Activated naive CD4-positive, alpha-beta T cell treated with anti-CD3 and anti-CD28 coated beads, Interleukin-2, amount 50 U/mL, for 24 hours (primary cell): ENCODE results near the gene ITGA3.

ENCODE experiments used
- H3K27ac Mint-ChIP-seq: one replicate; pipeline ENCODE4 v1.8.0; 2021; ENCODE audit warnings: mild to moderate bottlenecking, mixed read lengths
- H3K27me3 Mint-ChIP-seq: one replicate; pipeline ENCODE4 v1.8.0; 2021; ENCODE audit warnings: mixed read lengths
- H3K36me3 Mint-ChIP-seq: one replicate; pipeline ENCODE4 v1.8.0; 2021; ENCODE audit warnings: mixed read lengths
- H3K4me1 Mint-ChIP-seq: one replicate; pipeline ENCODE4 v1.8.0; 2021; ENCODE audit warnings: mixed read lengths
- H3K4me3 Mint-ChIP-seq: one replicate; pipeline ENCODE4 v1.8.0; 2021; ENCODE audit warnings: mild to moderate bottlenecking, mixed read lengths
- H3K9me3 Mint-ChIP-seq: one replicate; pipeline ENCODE4 v1.8.0; 2021; ENCODE audit warnings: mixed read lengths

ITGA3 gene

DNA sequence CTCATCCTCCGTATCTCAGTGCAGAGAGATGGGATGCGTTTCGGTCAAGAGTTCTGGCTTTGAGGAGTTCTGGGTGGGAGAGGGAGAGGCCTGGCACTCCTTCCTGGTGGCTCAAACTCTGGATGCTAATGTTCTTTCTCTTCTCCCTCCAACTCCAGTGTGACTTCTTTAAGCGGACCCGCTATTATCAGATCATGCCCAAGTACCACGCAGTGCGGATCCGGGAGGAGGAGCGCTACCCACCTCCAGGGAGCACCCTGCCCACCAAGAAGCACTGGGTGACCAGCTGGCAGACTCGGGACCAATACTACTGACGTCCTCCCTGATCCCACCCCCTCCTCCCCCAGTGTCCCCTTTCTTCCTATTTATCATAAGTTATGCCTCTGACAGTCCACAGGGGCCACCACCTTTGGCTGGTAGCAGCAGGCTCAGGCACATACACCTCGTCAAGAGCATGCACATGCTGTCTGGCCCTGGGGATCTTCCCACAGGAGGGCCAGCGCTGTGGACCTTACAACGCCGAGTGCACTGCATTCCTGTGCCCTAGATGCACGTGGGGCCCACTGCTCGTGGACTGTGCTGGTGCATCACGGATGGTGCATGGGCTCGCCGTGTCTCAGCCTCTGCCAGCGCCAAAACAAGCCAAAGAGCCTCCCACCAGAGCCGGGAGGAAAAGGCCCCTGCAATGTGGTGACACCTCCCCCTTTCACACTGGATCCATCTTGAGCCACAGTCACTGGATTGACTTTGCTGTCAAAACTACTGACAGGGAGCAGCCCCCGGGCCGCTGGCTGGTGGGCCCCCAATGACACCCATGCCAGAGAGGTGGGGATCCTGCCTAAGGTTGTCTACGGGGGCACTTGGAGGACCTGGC lies 33.3 kb downstream of the ITGA3 start:
- H3K9me3 Mint-ChIP-seq, result no peaks in the 10 kb centered on the region
- H3K27ac Mint-ChIP-seq, result no peak overlapping the region
- no peak overlapping the region for H3K4me3 Mint-ChIP-seq
- no peaks in the 10 kb centered on the region for H3K27me3 Mint-ChIP-seq
- H3K36me3 Mint-ChIP-seq, result no peaks in the 10 kb centered on the region
- peaks cover 7% of the 10 kb centered on the region for H3K4me1 Mint-ChIP-seq

DNA sequence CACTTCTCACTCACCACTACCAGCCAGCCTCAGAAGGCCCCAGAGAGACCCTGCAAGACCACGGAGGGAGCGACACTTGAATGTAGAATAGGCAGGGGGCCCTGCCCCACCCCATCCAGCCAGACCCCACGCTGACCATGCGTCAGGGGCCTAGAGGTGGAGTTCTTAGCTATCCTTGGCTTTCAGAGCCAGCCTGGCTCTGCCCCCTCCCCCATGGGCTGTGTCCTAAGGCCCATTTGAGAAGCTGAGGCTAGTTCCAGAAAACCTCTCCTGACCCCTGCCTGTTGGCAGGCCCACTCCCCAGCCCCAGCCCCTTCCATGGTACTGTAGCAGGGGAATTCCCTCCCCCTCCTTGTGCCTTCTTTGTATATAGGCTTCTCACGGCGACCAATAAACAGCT lies 34.2 kb downstream of the ITGA3 start:
- no peak overlapping the region for H3K27ac Mint-ChIP-seq
- peaks cover 8% of the 10 kb centered on the region for H3K4me1 Mint-ChIP-seq
- H3K9me3 Mint-ChIP-seq, result no peaks in the 10 kb centered on the region
- H3K4me3 Mint-ChIP-seq, result no peak overlapping the region
- no peaks in the 10 kb centered on the region for H3K36me3 Mint-ChIP-seq
- H3K27me3 Mint-ChIP-seq, result no peaks in the 10 kb centered on the region

DNA sequence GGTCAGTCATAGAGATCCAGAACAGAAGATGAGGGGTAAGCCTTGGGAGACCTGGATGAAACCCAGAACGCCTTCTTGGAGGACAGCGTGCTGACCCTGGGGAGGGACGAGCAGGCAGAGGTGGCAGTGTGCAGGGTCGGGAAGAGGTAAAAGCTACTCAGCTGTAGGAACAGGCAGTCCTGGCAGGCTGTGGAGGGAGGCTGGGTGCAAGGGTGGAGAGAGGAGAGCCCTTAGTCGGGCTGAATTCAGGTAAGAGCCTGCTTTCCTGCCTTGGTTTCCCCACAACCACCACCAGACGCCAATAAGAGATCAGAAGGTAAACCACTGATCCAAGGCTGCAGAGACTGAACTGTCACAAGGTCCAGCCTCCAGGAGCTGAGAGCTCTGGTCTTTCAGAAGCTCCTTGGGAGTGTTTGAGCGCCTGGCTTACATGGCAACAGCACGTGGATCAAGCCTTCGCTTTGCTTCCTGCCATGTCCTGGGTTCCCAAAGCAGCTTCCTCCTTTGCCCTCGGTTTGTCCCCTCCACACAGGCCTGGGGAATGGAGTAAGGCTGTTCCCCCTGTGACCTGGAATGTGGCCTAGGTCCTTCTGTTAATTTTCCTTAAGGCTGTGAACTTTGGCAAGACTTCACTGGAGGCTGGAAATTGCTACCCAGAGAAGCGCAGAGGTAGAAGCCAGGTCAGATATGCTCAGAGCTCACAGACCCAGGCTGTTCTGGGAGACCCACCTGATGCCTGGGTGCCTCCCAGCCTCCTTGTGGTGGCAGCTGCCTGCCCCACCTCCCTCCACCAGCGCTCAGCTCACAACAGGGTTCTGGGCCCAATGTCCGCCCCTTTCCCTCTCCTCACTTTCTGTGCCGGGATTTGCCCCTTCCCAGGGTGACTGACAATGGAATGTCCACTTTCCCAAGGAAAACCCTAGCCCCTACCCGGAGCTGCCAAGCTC lies 35.3 kb downstream of the ITGA3 start:
- Mint-ChIP-seq H3K4me3 (no peak overlapping the region), H3K27me3 (no peaks in the 10 kb centered on the region), H3K9me3 (no peaks in the 10 kb centered on the region), H3K4me1 (peaks cover 20% of the 10 kb centered on the region), H3K36me3 (no peaks in the 10 kb centered on the region), H3K27ac (no peak overlapping the region)

- Mint-ChIP-seq H3K27ac (no peak overlapping the region), H3K36me3 (no peaks in the 10 kb centered on the region), H3K27me3 (no peaks in the 10 kb centered on the region)
These were observed 36.0 kb downstream of the ITGA3 start for GRCh38 chr17:50091918-50092285.

GRCh38 chr17:50093246-50093645 lies 37.3 kb downstream of the ITGA3 start:
- Mint-ChIP-seq H3K27me3 (no peaks in the 10 kb centered on the region), H3K36me3 (no peaks in the 10 kb centered on the region), H3K4me1 (peaks cover 27% of the 10 kb centered on the region), H3K4me3 (no peak overlapping the region), H3K27ac (no peak overlapping the region), H3K9me3 (no peaks in the 10 kb centered on the region)

More at GRCh38 chr17:50091918-50092285, 36.0 kb downstream of the ITGA3 start:
- no peak overlapping the region for H3K4me3 Mint-ChIP-seq
- peaks cover 27% of the 10 kb centered on the region for H3K4me1 Mint-ChIP-seq
- H3K9me3 Mint-ChIP-seq, result no peaks in the 10 kb centered on the region

DNA sequence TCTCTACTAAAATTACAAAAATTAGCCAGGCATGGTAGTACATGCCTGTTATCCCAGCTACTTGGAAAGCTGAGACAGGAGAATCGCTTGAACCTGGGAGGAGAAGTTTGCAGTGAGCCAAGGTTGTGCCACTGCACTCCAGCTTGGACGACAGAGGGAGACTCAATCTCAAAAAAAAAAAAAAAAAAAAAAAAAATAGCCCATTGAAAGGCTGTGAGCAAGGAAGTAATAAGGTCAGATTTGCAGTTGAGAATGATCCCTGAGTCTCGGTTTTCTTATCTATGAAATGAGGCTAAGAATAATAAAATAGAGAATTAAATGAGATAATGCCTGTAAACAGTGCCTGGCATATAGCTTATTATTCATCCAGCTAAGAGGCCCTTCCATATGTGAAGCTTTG lies 37.9 kb downstream of the ITGA3 start:
- no peaks in the 10 kb centered on the region for H3K9me3 Mint-ChIP-seq
- H3K4me3 Mint-ChIP-seq, result peak overlapping the region; percentile 97
- H3K4me1 Mint-ChIP-seq, result peaks cover 31% of the 10 kb centered on the region
- no peak overlapping the region for H3K27ac Mint-ChIP-seq
- H3K27me3 Mint-ChIP-seq, result no peaks in the 10 kb centered on the region
- H3K36me3 Mint-ChIP-seq, result no peaks in the 10 kb centered on the region

DNA sequence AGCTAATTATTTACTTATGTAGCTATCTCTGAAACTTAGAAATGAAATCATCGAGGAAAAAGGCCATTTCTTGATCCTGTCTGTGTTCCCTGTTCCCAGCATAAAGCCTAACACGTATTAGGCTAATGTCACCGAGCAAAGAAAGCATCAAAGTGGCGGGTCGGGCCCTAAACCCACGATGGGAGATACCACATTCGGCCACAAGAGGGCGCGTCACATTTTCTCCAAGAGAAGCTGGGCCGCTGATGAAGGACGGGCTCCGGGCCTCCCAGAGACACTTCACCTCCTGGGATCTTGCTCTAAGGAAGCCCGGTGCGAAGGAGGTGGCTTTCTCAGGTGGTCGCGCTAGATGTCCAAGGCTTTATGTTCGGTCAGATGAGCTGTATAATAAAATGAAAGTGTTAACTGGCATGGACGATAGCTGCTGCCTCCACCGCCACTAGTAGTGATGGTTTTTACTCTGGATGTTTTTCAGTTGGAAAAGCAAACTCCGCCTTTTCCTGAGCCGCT lies 38.4 kb downstream of the ITGA3 start:
- no peaks in the 10 kb centered on the region for H3K36me3 Mint-ChIP-seq
- peak overlapping the region; percentile 98 for H3K27ac Mint-ChIP-seq
- H3K4me1 Mint-ChIP-seq, result peaks cover 31% of the 10 kb centered on the region
- H3K27me3 Mint-ChIP-seq, result no peaks in the 10 kb centered on the region
- H3K9me3 Mint-ChIP-seq, result no peaks in the 10 kb centered on the region
- H3K4me3 Mint-ChIP-seq, result peak overlapping the region; percentile 97

DNA sequence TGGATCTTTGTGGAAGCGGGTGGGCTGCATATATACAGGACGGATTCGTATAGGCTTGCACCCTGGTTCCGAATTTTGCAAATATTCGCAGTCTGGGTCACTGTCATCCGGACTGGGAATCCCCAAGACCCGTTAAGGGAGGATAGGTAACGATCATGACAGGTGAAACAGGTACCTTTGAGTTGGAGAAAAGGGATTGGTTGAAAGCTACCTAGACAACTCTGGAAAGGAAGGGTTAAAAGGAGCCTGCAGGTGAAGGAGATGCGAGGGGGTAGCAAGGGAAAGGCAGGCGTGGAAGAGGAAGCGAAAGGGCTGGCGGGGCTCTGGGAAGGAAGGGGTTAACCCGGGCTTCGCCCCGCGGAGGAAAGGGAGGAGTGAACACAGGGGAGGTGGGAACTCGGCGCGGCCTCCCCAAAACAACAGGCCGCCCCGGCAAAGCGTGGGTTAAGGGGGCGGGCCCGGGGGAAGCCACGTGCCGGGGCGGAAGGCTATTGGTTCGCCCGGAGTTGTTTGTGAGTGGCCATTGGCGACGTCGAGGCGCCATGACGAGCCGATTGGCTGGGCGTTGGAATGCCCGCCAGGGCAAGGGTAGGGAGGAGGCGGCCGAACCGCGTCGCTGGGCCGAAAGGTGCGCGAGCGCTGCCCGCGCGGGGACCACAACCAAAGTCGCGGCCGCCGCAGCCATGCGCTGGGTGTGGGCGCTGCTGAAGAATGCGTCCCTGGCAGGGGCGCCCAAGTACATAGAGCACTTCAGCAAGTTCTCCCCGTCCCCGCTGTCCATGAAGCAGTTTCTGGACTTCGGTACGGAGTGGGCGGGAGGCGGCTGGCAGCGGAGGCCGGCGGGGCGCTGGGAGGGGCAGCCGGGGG lies 39.1 kb downstream of the ITGA3 start, which contains the start of gene PDK2:
Gene PDK2 (plus strand): TSS at position 599 of the 867 bp plus-strand sequence. CDS start 85 bp downstream, at position 684.
- peak within 1 kb of the TSS; percentile 98 for H3K27ac Mint-ChIP-seq
- H3K9me3 Mint-ChIP-seq, result no peaks in the 10 kb centered on the region
- no peaks in the 10 kb centered on the region for H3K36me3 Mint-ChIP-seq
- peaks cover 36% of the 10 kb centered on the region for H3K4me1 Mint-ChIP-seq
- H3K4me3 Mint-ChIP-seq, result peak within 1 kb of the TSS; percentile 97
- H3K27me3 Mint-ChIP-seq, result no peaks in the 10 kb centered on the region

DNA sequence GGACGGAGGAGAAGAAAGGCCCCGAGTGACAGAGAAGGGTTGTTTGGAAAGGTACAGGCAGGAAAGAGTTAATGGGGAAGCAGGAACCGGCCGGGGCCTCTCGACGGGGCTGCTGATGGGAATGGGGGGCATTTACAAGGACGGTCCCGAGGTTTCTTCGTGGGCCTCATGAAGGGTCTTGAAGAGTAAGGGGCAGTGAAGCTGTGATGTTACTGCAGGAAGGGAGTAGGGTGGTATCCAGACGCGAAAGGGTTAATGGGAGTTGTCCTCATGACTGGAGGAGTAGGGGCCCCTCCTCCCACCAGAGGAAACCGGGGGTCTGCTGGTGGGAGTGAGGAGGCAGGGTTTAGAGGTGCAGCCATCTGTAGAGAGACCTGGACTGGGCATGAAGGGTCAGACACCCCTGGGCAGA lies 39.7 kb downstream of the ITGA3 start:
- no peaks in the 10 kb centered on the region for H3K36me3 Mint-ChIP-seq
- H3K4me3 Mint-ChIP-seq, result peak overlapping the region; percentile 97
- H3K4me1 Mint-ChIP-seq, result peaks cover 40% of the 10 kb centered on the region
- peak overlapping the region; percentile 70 for H3K27ac Mint-ChIP-seq
- no peaks in the 10 kb centered on the region for H3K9me3 Mint-ChIP-seq
- H3K27me3 Mint-ChIP-seq, result no peaks in the 10 kb centered on the region

- Mint-ChIP-seq H3K27me3 (no peaks in the 10 kb centered on the region), H3K36me3 (no peaks in the 10 kb centered on the region), H3K4me1 (peaks cover 40% of the 10 kb centered on the region), H3K27ac (peak overlapping the region; percentile 70), H3K4me3 (peak overlapping the region; percentile 97), H3K9me3 (no peaks in the 10 kb centered on the region)
These were observed 40.2 kb downstream of the ITGA3 start for GRCh38 chr17:50096092-50096491.

DNA sequence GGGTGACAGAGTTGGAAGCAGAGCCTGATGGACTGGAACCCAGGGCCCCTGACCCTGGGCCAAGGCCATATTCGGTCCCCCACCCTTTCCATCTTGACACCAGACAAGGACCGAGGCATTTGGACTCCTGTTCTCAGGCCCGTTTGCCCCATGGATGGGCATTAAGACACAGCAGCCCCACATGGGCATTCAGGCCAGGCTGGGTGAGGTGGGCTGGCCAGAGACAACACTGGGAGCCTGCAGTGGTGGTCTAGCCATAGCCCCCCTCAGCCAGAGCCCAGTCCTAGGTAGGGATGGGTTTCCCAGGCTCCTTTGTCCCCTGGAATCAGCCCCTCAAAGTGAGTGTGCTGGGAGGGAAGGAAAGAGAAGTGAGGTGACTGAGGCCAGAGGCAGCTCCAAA lies 40.8 kb downstream of the ITGA3 start:
- H3K4me1 Mint-ChIP-seq, result peaks cover 40% of the 10 kb centered on the region
- H3K27ac Mint-ChIP-seq, result no peak overlapping the region
- H3K36me3 Mint-ChIP-seq, result no peaks in the 10 kb centered on the region
- H3K27me3 Mint-ChIP-seq, result no peaks in the 10 kb centered on the region
- H3K9me3 Mint-ChIP-seq, result no peaks in the 10 kb centered on the region
- peak overlapping the region; percentile 0 for H3K4me3 Mint-ChIP-seq

- no peak overlapping the region for H3K4me3 Mint-ChIP-seq
- H3K36me3 Mint-ChIP-seq, result no peaks in the 10 kb centered on the region
- peaks cover 40% of the 10 kb centered on the region for H3K4me1 Mint-ChIP-seq
- no peaks in the 10 kb centered on the region for H3K27me3 Mint-ChIP-seq
- no peaks in the 10 kb centered on the region for H3K9me3 Mint-ChIP-seq
- H3K27ac Mint-ChIP-seq, result no peak overlapping the region
These were observed 41.5 kb downstream of the ITGA3 start for GRCh38 chr17:50097455-50097854.

GRCh38 chr17:50097926-50098325 lies 42.0 kb downstream of the ITGA3 start:
- Mint-ChIP-seq H3K36me3 (no peaks in the 10 kb centered on the region), H3K4me1 (peaks cover 40% of the 10 kb centered on the region), H3K27me3 (no peaks in the 10 kb centered on the region), H3K27ac (no peak overlapping the region), H3K9me3 (no peaks in the 10 kb centered on the region), H3K4me3 (no peak overlapping the region)

GRCh38 chr17:50098583-50098982 lies 42.7 kb downstream of the ITGA3 start:
- Mint-ChIP-seq H3K9me3 (no peaks in the 10 kb centered on the region), H3K4me1 (peaks cover 35% of the 10 kb centered on the region), H3K36me3 (no peaks in the 10 kb centered on the region), H3K27me3 (no peaks in the 10 kb centered on the region), H3K4me3 (no peak overlapping the region), H3K27ac (no peak overlapping the region)

- H3K36me3 Mint-ChIP-seq, result no peaks in the 10 kb centered on the region
- H3K4me3 Mint-ChIP-seq, result no peak overlapping the region
- H3K27ac Mint-ChIP-seq, result no peak overlapping the region
- no peaks in the 10 kb centered on the region for H3K27me3 Mint-ChIP-seq
- H3K4me1 Mint-ChIP-seq, result peaks cover 33% of the 10 kb centered on the region
- no peaks in the 10 kb centered on the region for H3K9me3 Mint-ChIP-seq
These were observed 43.1 kb downstream of the ITGA3 start for GRCh38 chr17:50099003-50099402.
